ENCODE measurements around the gene GRM8.

The GRM8 gene

DNA sequence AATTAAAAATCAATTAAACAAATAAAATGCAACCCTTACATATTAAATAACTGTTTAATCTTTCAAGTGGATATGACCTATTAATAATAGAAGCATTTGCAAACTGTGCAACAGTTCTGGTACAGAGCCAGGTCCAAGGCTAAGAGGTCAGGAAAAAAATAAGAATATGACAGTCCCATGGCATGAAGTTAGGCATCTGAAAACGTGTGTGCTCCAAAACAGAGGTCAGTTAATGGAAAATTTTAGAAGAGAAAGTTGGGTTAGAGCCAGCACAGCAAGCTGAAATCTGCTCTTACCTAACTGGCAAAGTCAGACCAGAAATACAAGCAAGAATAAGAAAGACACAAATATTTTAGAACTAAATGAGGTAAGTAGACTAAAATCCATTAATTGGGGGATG is 757.7 kb downstream of the GRM8 start:
- no peak for FAIRE-seq

DNA sequence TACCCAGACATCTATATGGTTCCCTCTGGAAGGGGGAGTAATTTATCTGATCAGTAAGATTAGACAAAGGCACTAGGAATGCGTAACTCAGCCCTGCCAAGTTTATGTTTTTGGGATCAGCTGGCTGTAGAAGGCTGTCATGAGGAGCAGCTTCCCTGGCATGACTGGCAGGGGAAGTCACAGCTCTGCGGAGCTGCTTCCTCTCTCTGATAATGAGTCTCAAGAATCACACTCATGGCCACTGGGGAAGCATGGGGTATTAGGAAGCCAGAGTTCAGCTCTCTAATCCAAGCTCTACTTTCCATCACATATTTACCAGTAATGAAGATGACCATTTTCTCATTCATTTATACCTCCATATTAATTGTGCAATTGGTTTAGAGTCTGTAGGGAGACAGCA is 758.9 kb downstream of the GRM8 start:
- FAIRE-seq = no peak

DNA sequence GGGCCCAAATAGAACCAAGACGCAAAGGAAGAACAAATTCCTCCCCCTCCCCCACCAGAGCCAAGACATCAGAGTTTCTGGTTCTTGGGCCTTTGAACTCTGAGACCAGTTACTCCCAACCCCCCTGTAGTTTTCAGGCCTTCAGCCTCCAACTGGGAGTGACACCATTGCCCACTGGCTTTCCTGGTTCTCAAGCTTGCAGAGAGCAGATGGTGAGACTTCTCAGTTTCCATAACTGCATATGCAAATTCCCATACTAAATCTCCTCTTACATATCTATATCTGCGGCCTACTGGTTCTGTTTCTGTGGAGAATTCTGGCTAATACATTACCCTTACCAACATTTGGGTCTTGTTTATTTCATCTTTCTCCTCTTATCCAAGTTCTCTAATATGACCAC is 762.9 kb downstream of the GRM8 start:
- FAIRE-seq = no peak

DNA sequence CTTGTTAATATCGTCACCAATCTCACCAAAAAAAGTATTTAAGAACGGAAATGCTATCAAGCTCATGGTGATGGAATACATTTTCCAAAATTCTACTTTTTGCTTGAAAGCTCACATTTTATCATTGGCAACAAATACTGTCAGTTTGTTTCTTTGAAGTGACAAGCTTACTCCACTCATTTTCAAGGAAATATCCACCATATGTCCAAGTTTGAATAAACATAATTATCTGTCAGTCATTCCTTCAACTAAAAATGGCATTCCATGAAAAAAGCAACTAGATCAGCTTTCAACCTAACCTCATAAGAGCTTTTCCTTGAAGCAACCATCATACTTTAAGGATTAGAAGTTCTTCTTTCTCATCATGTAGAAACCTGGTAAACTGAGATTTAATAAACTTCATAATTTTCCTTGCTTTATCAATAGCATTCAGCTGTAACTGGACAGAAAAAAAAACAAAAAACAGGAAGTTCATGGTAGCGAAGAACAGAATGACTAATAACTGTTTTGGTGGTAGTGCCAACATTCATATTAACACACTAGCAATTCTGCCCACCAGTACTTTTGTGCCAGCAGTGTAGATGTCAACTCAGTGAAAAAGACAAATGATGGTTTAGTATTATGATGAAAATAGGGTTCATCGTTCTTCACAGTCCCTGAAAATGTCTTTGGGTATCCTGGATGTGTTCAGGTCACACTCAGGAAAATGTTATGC is 764.9 kb downstream of the GRM8 start:
- no peak for FAIRE-seq

DNA sequence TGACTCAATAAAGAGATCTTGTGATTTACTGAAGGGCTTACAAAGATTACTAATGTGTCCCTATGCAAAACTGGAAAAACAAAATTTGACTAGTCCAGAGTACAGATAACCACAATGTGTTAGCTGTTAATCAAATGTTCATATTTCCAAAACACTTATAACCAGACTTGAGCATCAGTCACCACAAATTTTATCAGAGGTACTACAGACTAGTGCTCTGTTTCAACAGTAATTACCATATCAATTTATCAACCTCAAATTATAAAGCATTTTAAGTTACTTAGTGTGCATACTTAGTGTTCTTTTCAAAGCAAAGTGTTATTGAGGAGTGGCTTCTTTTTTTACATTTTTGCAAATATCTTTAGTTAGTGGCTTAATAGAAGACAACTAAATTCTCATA is 765.9 kb downstream of the GRM8 start:
- no peak for FAIRE-seq

DNA sequence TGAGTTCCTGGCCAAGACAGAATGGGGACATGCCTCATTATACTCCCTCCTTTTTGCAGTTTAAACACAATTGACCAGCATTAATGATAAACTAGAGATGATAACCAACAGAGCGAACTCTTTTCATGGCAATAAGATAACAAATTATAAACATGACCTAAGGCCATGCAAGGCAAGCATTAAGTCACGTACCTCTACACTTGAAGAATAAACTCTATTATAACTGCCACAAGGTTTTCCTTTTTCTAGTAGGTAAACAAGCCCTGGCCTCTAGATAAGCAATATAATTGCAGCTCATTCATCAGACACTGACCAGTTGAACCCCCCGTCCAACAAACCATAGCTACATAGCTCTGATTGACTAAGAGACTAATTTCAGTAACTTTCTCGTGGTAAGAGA is 767.0 kb downstream of the GRM8 start:
- FAIRE-seq = no peak

DNA sequence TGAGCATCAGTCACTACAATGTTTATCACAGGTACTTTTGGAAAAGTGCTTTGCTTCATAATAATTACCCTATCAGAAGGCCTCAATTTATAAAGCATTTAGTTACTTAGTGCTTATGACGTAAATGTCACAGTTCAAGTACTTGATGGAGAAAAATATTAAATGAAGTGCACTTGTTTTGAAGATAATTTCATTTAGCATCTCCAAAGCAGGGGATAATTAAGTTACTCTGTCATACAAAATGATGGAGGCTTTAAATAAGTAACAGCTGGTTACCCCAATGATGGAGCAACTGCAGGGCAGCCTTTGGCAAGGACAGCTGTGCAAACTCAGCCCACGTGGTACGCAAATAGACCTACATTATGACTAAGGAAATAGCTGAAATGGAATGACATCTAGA is 768.8 kb downstream of the GRM8 start:
- no peak for FAIRE-seq

DNA sequence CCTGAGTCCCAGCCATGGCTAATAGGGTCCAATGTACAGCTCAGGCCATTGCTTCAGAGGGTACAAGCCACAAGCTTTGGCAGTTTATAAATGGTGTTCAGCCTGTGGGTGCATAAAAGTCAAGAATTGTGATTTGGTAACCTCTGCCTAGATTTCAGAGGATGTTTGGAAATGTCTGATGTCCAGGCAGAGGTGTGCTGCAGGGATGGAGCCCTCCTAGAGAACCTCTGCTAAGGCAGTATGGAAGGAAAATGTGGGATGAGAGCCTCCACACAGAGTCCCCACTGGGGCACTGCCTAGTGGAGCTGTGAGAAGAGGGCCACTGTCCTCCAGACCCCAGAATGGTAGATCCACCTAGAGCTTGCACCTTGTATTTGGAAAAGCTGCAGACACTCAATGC is 779.9 kb downstream of the GRM8 start:
- FAIRE-seq = no peak

DNA sequence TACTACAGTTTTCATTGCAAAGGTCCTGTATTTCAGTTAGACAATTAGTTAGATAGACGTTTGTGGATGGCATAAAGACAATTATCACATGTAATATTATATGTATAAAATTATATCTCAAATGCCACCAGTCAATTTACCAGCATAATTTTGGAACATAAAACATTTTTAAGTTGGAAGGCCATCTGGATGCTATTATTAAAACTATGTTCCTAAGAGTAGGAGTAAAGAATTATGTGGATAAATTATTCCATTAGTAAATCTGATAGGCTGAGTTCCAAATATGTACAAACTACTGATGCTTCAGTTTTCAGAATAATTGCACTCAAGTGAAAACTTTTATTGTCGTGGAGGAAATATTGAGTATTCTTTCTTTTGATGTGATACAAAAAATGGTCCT is 790.3 kb downstream of the GRM8 start:
- FAIRE-seq = no peak

DNA sequence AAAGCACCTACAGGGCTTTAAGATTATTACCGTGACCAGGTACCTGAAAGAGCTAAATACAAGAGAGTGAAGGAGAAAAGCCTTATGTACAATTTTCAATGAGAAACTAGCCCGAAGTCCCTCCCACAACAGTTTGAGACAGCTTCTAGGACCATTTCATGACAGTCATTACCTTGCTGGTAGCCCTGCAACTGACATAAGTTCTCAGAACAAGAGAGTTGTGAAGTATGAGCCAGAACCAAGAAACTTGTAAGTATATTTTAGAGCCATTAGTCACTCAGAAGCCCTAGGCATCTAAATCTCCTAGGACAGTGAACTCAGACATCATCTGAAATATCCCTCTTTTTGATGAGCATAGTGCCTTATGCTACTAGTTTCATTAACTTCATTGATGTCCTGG is 792.1 kb downstream of the GRM8 start:
- FAIRE-seq = no peak

DNA sequence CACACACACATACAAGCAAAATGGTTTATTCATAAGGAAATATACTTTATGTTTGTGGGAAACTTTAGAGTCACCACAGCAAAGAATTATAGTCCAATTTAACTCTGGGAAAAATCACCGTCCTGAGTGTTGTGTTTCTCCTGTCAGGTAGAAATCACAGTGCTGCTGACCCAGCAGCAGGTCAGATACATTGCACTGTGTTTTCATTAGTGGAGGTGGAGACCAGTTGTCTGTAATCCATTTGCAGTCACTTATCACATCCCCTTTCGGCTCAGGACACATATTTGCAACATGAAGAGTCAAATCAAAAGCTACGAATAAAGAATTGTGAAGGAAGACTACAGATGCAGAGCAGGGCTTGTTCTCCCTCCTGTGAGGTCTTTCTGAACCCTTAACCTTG is 799.6 kb downstream of the GRM8 start:
- FAIRE-seq = no peak

DNA sequence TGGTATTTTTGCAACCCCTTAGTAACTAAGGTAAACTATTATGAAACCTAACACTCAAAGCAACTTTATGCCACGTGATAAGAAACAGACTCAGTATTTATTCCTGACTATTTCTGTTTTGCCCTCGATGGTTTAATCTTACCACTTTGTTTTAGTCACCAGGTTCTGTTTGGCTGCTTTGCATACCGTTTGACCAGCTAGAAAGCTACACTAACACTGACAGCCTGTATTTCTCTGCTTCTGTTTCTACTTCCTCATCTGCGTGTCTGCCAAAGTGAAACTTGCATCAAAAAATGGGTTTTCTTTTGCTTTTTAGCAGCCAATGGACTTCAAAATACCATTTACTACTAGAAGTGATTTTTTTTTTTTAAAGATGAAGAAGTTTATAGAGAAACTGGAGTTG is 802.5 kb downstream of the GRM8 start:
- FAIRE-seq = no peak

DNA sequence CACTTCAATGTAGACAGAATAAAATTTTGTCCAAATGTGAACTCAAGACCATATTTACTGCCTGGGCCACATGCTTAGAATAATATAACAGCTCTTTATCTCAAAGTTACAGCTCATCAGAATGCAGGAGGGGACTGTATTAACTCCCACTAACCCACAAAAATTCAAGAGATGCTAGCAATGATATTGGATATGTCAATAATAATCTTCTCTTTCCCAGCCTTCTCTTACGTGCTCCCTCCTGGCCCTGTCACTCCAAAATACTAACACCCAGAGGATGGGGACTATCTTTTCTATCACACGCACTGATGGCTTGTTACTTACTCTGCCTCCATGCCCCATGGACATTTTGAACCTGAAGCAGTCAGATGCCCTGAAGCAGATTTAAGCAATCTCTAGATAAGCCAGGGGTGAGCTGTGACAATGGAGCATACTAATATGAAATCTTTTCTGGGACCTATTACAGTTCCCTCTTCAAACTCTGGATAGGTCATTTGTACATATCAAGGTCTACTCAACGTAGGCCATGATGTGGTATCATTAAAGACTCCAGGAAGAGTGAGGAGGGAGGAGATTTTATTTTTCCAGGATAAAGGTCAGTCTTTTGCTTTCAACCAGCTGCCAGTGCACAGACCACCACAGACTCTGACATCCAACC is 803.0 kb downstream of the GRM8 start:
- FAIRE-seq = no peak

DNA sequence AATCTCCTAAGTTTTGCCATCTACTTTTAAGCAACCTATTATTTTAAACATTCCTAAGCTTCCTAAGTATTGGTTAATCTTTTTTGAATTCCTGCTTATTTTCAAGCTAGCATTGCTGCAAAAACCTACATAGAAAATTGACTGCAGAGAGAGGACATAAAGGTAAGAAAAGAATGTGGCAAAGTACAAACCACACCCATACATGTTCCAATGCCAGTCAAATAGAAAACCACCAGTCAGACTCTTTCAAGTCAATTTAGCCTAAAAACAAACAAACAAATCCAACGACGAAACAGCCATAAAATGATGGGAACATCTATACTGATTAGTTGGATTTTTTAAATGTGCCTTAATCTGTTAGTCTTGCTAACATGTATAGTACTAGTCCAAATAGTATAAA is 804.8 kb downstream of the GRM8 start:
- FAIRE-seq = no peak

DNA sequence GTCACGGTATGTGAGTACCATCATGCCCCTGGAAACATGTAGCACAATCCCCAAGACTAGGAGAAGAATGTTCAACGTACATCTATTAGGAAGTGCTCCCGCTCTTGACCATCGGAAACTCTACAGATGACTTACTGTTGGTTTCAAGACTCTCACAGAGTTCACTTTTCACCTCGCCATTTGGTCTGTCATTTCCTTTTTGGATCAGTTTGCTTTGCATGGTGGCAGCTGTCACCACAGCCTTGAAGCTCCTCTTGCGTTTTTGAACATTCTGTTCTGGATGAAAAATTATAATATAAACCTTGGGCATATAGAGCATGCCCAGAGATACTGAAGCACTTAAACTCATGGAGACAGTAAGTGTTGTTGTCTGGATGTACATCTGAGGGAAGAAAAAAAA is 806.8 kb downstream of the GRM8 start:
- no peak for FAIRE-seq

DNA sequence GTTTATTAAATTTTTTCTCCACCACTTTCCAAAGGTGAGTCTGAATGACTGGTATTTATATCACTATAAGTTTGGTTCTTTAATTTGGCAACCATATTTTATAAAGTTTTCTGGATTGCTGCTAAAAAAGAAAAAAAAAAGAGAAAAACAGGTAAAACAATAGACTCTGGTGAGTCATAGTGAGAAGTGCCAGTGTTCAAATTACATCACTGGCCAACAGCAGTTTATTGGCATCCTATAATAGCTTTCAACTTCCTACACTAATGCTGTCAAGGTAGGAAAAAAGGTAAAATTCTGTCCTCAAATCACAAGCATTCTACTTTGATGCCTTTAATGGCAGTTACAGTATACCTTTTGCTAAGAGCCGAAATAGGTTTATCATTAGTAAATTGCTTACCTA is 808.8 kb downstream of the GRM8 start:
- no peak for FAIRE-seq

DNA sequence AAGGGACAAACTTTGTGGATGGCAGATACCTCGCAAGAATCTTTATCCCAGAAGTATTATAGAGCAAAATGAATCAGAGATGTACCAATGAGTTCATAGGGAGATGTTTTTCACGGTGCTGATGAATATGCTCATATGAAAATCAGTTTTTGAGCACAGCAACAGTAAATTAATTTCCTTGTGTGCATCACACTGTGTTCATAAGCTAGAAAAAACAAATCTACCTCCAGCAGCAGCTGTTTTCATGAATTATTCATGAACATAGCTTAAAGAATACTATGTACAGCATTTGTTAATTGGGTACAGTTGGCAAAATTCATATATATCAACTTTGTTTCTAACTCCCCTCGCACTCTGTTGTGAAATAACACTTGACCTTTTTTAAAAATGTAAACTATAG is 809.8 kb downstream of the GRM8 start:
- no peak for FAIRE-seq

DNA sequence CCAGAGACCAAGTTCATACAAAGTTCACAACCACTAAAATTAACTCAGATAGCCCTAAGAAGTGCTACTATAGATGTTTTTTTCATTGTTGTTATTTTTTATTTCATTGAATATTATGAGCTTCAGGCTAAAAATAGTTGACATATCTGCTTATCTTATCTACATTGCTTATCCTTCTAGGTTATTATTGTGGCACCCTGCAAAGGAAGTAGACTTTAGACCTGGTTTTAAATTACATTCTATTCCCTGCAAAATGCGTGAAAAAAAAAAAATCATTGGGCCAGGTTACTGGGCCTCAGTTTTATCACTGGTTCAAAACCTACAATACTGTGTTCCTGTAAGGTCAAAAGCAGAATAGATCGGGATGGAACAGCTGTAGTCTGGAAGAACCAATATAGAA is 811.0 kb downstream of the GRM8 start:
- no peak for FAIRE-seq

DNA sequence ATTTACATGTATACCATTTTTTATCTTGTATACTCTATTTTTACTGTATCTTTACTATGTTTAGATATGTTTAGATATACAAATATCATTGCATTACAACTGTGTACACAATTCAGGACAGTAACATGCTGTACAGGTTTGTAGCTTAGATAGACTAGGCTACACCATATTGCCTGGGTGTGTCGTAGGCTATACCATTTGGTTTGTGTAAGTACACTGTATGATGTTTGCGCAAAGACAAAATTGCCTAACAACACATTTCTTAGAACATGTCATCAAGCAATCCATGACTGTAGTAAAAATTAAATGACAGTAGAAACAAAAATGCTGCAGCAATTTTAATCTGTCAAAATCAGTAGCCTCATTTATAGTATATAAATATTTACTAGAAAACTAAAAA is 812.2 kb downstream of the GRM8 start:
- peak; percentile 78 for FAIRE-seq

DNA sequence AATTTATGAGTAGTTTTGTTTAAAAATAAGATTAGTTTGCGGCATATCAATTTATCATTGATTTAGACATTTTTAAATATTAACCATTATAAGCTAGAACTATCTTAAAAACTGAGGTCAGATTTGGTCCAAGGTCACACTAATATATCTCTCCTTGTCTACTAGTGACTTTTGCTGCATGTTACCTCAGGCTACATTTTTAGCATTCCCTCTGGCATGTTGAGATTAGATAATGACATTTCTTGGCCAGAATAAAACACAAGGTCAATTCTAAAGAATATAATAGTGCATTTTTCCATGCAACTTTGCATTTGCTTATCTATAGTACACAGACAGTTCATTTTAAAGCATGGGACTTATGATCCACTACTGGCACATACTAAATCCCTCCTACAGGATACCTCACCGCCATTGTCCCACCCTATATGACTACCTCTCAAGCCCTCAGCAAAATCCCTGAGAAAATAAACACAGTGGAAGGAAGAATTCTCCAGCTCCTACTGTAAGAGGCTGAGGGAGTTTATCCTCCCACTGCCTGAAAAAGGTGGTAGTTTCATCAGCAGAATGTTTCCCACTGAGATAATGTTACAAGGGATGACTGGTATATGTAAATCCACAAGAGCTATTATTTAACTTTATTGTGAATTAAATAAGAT is 816.4 kb downstream of the GRM8 start:
- FAIRE-seq = no peak

DNA sequence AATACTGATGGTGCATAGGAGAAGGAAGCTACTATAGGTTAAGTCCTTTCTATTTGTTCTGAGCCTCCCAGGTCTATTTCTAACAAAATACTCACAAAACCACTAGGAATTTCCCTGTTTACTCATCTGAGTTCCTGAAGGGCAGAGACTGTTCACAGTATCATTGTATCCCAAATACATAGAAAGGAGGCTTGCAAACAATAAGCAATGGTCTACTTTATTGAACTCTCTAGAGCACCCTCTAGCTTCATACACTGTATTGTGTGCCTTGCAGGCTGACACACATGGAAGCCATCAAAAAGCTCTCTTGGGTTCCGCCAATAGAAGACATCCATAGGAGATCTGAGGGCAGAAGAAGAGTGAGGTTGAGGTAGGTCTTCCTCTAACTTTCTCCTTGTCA is 826.1 kb downstream of the GRM8 start:
- FAIRE-seq = no peak

DNA sequence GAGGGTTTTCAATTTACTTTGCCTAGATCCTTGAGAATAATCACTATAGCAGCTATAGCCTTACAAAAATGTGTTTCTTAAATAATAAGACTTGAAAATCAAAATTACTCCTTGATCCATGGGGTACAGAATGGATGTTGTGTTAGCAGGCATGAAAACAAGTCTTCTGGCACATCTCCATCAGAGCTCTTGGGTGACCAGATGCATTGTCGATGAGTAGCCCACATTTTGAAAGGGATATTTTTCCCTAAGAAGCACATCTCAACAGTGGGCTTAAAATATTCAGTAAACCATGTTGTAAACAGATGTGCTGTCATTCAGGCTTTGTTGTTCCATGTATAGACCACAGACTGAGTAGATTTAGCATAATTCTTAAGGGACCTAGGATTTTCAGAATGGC is 827.8 kb downstream of the GRM8 start:
- no peak for FAIRE-seq

DNA sequence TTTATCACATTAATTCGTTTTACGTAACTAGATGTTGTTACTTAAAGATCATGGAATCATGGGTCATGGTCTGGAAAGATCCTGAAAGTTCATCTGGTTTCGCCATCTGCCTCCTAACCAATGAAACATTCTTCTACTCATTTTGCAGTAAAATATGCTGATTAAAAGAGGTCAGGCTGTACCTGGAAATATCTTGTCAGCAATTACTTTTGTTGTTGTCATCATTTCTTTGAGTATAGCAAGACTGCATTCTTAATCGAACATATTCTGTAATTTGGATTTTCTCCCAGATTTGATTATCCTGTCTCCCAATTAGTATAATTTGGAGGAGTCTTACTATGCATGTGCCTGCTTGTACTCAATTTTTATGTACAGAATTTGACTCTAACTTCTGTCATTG is 833.7 kb downstream of the GRM8 start:
- FAIRE-seq = no peak

DNA sequence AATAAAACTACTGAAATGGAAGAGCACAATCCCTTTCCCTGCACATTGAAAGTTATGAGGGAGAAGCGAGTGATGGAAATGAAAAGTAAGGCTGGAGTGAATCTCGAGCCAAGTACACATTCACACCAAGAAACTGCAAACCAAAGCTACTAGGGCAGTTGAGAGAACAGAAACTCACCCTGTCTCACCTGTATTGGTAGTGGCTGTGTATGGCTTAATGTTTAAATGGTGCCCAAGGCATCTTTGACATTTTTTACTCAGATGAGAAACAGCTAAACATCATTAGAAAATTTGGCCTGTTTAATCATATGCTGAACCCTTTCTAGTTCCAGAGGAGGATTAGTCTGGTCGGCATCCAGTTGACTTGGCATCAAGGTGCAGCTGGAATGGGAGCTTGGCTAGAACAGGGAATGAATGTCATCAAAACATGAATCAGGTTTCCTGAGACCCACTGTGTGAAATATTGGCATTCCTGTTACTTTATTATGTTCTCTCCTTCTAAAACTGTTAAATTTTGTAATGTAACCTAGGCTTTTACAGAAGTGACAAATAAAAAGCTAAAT is 840.8 kb downstream of the GRM8 start:
- no peak for FAIRE-seq
